ENCODE data around the gene ORC3. TPM values are rescaled to one million over a fixed set of nuclear protein-coding genes. Genes with fewer than 3 reads are reported as not detected.

Gene ORC3
- total RNA-seq, 1 donor from 2014 or later: 13.3 TPM

Other genes starting within 250 kb of the ORC3 start
- 0.56 and 1.1 TPM in 2 replicates for gene C6orf163, start 245.3 kb upstream of the ORC3 start, total RNA-seq
- gene CFAP206, start 182.2 kb upstream of the ORC3 start, total RNA-seq: 0.04 and 0.20 TPM in 2 replicates
- gene SLC35A1, start 117.2 kb upstream of the ORC3 start, total RNA-seq: 13.9 and 24.9 TPM in 2 replicates
- gene RARS2, start 148 bp upstream of the ORC3 start, total RNA-seq: 28.3 and 34.0 TPM in 2 replicates
- 18.5 and 20.3 TPM in 2 replicates for gene AKIRIN2, start 112.1 kb downstream of the ORC3 start, total RNA-seq